Stimulated activated CD4-positive, alpha-beta T cell treated with anti-CD3 and anti-CD28 coated beads, Interleukin-4, amount 100 ng/mL, for 1 hour (primary cell): ENCODE results near the gene CTDSPL.
A peak's percentile ranks its signal among the peaks of the same experiment; 100 is the strongest.

Source experiments
- DNase-seq: peaks from one replicate; pipeline ENCODE4 v3.0.0-alpha.2; 2020

The CTDSPL gene

DNA sequence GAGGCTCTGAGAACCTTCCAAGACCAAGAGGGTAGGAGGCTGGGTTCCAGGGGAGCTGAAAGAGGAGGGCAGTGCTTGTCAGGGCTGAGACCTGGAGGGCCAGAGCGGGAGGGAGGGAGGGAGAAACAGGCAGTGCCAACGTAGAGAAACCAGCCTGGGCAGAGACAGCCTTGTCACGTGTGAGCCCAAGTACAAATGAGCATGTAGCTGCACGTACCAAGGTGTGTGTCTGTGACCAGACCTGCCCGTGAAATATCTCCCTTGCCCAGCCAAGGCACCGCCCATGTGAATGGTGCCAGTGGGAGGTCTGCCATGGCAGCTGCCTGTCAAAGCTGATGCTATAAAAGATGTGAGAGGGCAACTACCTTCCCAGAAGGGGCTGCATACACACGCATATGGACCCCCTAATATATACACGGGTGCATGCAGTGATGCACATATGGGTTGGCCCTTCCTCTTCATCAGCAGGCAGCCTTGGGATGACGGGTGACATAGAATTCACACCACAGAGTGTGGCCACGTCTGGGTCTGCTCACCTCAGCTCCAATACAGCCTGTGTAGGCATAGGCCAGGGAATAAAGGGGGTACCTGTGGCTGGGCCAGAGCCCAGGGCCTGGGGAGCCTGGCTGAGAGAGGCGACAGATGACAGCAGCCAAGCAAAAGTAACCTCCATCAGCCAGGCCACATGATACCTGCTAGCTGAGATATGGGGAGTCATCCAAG lies 7.8 kb upstream of the CTDSPL start:
- no peak for DNase-seq

DNA sequence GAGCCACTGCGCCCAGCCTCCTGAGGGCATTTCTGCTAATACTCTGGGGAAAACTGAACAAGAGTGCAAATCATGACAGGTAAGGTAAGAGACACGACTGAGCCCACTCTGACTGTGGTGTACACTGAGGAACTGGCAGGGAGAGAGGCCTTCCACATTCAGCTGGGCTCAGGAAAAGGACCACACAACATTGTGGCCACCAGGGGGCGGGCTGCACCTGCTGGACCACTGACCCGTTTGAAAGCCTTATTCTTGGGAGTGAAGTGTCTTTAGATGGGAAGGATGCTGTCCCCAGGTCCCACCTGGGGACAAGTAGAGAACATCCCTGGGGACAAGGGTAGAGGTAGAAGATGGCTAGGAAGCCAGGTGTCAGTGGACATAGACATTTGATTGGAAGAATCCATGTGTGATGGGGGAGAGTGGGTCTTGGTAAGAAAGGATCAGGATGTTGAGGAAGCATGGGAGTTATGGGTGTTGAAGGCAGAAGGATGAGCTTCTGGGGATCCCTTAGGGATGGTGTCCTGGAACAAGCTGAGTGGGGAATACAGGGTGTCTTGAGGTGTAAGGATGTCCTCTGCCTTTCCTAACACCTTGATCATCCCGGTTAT lies 6.2 kb upstream of the CTDSPL start:
- DNase-seq: peak; percentile 79

DNA sequence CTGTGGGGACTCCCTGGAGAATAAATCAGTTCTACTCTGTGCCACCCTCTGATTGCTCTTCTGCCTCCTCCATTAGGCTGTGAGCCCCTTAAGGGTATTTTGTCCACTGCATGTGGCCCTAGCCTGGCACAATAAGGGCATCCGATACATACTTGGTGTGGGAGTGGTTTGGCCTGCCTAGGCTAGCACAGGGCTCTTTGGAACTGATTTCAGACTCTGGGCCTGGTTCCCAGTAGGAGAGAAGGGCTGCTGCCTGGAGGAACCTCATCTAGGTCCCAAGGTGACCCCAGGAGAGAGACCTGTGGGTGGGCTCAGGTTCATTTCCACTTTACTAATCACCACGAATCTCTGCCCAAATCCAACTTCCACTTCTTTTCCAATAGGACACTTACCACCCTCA lies 5.3 kb upstream of the CTDSPL start:
- DNase-seq: no peak

DNA sequence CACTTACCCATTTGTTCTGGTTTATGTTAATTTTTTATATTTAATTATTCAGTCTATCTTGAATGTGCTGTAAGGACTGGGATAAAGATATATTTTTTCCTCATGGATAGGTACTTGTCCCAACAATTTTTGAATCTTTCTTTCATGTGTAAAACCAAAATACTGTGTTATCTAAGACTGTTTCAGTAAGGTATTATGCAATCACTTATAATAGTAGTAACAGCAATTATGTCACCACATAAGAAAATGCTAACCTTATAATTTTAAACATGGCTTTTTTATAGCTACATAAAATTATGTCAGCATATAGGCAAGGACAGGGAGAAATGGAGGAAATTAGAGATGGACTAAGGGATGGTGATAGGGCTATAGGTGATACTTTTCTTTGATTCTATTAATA lies 2.9 kb upstream of the CTDSPL start:
- no peak for DNase-seq

DNA sequence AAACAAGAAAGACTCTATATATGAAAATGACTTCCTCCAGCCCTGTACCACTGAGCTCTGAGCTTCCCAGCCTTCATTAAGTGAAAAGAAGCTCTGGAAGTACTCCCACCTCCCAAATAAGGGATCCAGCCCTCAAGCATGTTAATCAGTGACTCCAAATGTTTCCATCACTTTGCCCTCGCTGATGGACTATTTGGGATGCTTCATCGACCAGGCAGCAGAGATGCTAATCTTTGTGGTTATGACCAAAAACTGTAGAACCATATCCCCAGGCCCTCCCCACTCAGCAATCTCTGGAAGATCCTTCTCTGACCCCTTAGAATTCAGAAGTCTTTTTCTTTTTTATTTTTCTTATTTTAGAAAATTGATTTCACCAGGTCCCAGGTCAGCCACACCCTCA lies 2.3 kb upstream of the CTDSPL start:
- DNase-seq: no peak

DNA sequence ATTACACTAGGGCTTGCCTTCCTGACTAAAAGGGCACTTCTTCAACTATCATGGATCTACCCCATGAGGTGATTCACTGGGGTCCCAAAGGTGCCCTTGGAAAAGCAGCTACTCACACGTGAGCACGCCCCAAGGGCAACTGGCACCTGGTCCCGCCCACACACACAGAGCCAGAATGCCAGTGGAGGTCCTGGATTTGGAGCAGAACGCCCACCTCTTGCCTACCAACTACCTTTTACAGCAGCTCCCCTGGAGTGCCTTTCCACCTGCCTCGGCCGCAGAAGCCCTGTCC lies 1.8 kb upstream of the CTDSPL start:
- peak; percentile 7 for DNase-seq

DNA sequence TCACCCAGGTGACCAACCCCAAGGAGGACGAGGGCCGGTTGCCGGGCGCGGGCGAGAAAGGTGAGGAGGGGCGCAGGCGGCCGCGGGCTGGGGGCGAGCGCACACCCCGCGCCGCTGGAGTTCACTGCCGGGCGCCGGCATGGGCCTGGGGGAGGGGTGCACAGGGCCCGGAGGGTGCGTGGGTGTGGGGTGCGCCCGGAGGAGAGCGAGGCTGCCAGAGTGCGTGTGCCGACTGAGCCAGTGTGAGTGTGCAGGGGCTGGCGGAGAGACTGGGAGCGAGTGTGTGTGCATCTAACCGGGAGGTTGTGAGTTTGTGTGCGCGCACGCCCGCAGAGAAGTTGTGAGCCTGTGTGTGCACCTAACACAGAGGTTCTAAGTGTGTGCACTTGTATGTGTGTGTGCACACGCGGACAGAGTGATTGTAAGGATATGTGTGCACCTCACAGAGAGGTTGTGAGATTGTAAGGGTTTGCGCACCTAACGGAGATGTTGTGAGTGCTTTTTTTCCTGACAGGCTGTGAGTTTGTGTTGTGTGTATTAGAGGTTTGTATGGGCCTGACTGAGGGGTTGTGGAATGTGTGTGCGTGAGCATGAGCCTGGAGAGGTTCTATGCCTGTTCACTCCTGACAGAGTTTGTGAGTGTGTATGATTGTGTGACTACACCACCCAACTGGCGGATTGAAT lies 681 bp downstream of the CTDSPL start:
- peak; percentile 59 for DNase-seq

DNA sequence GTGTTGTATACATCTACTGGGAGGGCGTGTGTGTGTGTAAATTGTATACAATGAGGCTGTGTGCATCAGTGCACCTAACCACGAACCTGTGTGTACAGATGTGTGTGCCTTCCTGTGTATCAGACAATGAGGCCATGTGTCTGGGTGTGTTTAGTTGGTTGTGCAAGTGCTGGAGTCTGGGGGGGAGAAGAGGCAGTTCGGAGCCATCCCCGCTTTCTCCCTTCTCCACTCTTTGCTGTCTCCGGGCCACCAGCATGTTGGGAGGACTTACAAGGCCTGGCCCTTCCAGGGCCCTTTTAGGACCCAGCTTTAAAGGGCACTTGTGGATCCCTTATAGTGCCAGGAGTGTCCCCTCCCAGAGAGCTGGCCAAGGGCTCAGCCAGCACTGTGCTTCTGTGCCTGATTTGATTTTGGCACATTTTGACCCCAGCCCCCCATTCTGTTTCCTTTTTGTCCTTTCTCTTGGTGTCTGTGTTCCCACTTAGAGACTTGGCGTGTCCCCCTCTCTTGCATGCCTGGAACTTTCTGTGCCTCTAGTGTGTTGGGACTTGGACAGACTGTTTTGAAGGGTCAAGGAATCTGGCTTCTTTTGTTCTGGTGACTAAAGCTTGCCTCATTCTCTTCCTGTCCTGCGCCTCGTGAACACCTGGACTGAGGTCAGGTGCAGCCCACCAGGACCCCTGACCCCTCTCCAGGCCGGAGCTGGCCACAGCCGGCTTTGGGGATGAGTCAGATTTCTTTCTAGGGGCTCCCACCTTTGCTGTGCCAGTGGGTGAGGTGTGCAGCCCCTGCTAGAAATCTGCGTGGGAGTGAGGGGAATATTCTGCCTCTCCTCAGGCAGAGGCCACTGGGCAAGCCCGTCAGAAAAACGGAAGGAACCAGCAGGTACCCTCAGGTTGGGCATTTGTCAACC lies 1.5 kb downstream of the CTDSPL start:
- no peak for DNase-seq

DNA sequence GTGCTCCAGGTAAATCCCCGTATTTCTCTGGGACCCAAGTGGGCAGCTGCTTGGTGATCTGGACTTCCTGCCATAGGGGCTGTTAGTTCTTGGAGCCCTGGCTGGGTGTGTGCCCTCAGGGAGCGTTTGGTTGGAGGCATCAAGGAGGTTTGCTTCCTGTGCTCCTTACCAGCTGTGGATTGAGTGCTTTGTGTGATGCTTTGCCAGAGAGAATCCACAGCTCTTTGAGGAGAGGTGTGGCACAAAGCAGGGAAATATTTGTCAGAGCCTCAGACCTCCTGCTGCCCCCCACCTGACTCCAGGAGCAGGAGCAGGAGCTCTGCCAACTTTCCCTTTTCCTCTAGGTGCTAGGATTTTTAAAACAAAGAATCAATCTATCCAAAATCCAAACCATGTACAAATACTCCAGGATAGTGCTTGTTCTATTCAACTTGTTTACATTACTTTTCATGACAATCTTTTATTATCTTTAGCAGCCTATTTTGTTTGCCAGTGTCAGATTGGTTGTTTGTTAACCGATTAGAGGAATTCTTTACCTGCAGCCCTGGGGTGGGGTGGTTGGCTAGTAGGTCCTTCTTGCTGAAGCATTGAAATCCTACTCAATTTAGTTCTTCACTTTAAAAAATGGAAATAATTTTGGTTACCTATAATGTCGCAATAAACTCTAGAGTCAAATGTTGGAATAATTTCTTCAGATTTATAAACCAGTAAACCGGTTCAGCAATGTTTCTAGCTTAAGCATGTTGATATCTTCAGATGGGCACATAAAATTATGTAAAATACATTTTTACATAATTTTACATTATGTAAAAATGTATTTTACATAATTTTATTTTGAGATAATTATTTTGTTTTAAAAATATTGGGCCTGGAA lies 2.5 kb downstream of the CTDSPL start:
- DNase-seq: no peak

DNA sequence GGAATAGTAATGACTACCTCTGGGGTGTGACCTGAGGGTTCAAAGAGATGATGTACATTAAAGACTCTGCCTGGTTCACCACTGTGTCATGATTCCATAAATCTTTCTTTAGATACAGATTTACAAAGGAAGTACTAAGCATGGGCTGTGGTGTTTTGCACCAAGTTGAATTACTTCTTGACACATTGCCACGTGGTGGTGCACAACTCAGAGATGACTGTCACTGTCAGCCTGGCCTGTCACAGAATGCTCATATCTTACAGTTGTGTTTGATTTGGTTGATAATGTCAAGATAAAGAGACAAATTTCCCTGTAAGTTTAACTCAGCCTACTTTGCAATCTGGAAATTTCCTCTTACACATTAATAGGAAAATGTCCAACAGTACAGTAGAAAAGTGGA lies 3.2 kb downstream of the CTDSPL start:
- DNase-seq: no peak

DNA sequence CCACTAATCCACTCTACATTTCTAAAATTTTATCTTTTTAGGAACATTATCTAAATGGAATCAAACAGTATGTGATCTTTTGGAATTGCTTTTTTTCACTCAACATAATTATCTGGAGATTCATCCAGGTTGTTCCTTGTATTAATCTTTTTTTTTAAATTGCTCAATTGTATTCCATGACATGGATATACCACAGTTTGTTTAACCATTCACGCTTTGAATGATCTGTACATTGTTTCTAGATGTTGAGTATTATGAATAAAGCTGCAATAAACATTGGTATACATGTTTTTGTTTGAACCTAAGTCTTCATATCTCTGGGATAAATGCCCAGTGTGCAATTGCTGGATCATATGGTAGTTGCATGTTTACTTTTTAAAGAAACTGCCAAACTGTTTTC lies 5.5 kb downstream of the CTDSPL start:
- no peak for DNase-seq

DNA sequence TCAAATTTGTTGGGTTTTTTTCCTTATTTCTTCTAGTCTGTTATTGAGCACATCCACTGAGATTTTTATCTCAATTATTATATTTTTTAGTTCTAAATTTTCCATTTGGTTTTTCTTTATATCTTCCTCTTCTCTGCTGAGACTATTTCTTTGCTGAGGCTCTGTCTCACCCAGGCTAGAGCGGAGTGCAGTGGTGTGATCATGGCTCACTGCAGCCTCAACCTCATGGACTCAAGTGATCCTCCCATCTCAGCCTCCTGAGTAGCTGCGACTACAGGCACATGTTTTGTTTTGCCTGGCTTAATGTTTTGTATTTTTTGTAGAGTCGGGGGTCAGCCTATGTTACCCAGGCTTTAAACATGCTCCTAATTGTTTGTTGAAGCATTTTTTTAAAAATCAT lies 10.2 kb downstream of the CTDSPL start:
- DNase-seq: no peak

DNA sequence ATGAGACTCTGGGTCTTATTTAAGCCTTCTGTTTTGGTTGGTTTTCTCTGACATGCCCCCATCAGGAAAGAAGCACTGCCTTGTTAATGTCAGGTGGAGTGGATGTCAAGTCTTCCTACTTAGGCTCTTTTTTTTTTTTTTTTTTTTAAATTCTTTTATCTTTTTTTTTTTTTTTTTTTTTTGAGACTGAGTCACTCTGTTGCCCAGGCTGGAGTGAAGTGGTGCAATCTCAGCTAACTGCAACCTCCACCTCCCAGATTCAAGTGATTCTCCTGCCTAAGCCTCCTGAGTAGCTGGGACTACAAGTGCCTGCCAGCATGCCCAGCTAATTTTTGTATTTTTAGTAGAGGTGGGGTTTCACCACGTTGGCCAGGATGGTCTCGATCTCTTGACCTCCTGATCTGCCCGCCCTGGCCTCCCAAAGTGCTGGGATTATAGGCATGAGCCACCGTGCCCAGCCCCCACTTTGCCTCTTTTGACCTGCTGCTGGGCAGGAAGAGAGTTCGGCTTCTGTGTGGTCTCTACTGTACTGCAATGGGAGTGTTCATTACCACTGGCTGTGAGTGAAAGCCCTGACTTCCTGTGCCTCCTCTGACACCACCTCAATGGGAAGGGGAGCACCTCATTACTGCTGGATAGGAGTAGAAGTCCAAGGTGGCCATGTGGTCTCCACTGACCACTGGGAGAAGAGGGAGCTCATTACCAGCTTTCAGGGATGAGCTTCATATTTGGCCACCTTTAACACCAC lies 10.9 kb downstream of the CTDSPL start:
- no peak for DNase-seq

DNA sequence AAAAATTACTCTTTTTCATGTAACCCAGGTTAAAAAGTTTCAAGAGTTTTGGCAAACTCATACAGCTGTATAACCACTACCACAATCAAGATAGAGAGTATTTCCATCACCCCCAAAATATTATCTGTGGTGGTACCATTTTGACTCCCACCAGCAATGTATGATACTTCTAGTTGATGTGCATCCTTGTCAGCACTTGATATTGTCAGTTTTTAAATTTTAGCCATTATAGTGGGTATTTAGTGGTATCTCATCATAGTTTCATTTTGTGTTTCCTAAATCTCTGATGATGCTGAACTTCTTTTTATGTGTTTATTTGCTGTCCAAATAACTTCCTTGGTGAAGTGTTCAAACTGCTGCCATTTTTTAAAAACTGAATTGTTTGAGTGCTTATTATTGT lies 14.6 kb downstream of the CTDSPL start:
- no peak for DNase-seq

DNA sequence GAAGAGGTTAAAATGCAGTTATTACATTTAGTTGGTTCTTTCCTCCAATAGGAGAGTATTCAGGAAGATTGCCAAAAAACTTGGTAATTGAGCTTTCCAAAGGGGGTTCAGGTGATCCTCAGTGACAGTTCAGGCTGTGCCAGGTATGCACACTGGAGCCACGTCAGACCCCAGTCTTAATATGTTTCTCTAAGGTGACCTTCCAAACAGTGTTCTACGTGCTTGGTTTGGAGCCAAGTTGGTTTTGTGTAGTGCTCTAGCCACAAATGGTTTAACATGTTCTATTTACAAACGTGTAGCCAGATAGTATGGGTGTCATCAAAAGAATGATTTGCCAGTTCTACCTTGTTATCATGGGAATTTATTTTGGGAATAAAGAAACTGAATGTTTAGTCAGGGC lies 21.0 kb downstream of the CTDSPL start:
- DNase-seq: no peak

DNA sequence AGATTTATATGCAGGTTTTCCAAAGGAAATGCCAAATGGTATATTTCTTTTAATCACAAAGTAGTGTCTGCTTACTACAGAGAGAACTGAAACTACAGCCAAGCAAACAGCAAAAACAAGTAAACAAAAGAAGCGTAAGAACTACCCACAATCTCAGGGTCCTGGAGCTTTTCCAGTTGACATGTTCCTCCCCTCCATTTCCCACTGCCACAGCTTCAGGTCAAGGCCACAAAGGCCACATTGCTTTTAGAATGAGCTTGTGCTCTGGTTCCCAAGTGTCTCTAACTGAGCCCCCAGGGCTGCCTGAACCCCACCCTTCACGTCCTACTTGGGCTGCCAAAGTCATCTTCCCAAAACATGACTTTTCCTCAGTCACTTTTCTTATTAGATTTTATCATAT lies 24.1 kb downstream of the CTDSPL start:
- DNase-seq: no peak

DNA sequence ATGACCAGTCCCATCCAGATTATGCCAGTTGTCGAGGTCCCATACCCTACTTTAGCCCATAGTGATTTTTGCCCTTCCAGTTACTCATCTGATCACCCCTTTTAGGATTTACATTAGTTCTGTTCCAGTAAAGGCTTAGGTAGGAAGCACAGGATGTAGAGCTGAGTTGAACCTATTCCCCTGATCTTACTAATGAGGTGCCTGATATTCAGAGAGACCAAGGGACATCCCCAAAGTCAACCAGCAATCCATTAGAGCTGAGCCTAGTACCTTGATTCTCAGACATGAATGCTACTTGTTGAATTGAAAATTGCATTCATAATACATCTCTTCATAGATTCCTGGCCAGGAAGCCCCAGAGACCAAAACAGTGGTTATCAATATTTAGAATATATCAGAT lies 24.7 kb downstream of the CTDSPL start:
- no peak for DNase-seq

DNA sequence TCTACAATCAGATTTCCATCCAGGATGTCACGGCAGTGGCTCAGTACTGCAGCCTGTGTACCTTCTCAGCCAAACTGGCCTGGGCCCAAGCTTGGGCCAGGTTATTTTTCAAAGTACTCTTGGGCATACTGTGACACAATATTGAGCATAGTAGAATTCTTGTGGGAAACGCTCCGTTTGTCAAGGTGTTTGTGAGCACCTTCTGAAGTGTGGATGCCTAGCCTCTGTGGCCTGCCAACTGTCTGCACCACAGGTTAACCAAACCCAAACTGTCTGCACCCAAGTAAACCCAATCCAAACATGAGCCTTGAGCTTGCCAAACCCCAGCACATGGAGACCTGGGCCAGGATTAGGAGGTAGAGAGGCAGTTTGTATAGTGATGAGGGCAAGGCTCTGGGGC lies 25.4 kb downstream of the CTDSPL start:
- no peak for DNase-seq

DNA sequence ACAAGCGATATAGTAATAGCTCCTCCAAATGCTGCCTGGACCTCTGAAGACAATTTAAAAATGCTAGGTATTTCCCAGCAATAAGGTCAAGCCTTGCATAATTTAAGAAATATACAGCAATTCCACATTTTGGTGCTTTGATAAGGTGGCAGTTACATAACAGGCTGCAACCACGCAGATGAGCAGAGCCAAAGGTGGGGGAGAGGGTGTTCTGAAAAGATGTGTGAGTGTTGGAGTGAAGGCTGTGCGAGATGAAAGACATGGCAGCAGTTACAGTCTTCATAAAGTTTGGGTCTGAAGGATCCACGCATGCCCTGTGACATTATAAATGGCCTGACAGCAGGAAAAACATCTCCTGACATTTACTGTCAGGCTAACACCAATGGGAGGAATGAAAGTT lies 26.1 kb downstream of the CTDSPL start:
- DNase-seq: no peak

DNA sequence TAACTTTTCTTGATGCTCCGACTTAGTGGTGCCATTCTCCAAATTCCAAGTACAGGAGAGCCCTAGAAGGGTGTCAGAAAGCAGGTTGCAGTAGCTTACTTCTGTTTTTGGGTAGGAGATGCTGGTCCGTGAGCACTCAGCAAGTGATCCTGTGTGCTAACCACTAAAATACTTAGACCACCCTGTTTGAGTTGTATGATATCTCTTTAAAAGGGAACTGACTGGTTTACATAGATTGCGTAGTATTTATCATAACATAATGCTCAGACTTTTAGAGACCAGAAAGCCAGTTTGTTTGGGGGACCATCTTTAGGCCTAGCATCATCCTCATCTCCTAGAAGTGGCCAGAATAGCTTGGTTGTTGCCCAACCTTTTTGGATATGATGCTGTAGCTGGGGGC lies 26.7 kb downstream of the CTDSPL start:
- DNase-seq: no peak

DNA sequence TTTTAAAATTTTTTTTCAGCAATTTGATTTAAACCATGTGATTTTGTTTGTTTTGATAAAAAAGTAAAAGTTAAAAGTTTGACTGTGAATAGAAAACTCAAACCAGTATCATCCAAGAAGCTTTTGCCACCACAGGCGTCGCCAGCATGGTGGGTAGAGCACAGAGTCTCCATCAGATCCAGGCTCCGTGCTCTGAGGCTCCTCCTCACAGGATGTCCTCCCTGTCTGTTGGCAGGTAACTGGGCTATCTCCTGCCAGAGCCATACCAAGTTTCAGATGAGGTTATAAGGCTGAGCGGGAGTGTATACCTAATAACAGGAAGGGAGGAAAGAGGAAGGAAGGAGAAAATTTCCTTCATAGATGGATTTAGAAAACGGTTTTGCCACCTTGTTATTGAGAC lies 28.8 kb downstream of the CTDSPL start:
- DNase-seq: no peak

DNA sequence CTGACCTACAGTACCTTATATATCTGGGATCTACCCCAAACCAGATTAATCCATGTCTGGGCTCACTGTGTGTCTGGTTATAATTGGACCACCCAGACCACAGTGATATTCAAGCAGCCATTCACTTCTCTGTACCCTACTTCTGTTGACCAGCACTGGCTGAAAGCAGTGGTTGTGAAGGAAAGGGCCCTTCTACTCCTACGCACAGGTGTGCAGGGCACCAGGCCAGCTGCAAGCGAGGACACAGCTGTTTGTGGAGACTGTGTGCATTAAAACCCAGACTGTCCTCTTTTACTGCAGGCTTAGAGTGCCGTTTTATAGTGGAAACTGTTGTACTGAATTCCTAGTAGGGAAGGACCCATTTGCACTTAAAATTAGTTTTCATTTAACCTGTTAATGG lies 29.5 kb downstream of the CTDSPL start:
- no peak for DNase-seq
